ENCODE results near the gene FAM53C.

The FAM53C gene

DNA sequence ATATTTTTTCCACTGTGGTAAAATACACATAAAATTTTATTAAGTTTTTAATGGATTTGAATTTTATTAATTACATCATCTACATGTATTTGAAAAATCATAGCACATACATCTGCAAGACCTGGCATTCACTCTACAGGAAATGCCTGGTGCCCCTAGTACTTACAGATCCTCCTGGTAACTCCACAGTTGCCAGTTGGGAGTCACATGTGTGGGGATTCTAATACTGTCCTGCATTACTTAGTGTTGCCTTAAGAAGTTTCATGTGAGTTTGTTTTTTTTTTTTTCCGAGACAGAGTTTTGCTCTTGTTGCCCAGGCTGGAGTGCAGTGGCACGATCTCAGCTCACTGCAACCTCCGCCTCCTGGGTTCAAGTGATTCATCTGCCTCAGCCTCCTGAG, 32.5 kb downstream of the FAM53C start:
- no peaks in the 10 kb centered on the region for H3K36me3 ChIP-seq (ENCODE audit: control insufficient read depth, insufficient read depth, low read length)
- WGBS (ENCODE audit: extremely low coverage, insufficient coverage, low lambda C conversion rate), result no CpG with 5 or more reads among the region's 3 CpGs
- no peaks in the 10 kb centered on the region for H3K27me3 ChIP-seq (ENCODE audit: insufficient read depth, low read length, poor library complexity)
- no peak overlapping the region for H3K9ac ChIP-seq (ENCODE audit: low read length)
- no peak overlapping the region for H3K4me3 ChIP-seq (ENCODE audit: low read length)
- H3K4me2 ChIP-seq (ENCODE audit: low read length), result no peak overlapping the region
- H2BK15ac ChIP-seq (replicated peaks; ENCODE audit: low read depth), result no peak overlapping the region
- no peaks in the 10 kb centered on the region for H3K4me1 ChIP-seq (ENCODE audit: control insufficient read depth, low read depth, low read length)
- no peak for DNase-seq
- H4K5ac ChIP-seq (ENCODE audit: low read length), result no peak overlapping the region
- no peak overlapping the region for H3K23ac ChIP-seq (ENCODE audit: low read length)
- H2BK5ac ChIP-seq (ENCODE audit: low read length), result no peak overlapping the region
- no peak overlapping the region for H4K8ac ChIP-seq (ENCODE audit: low read depth, low read length)
- H3K79me2 ChIP-seq (ENCODE audit: control insufficient read depth, insufficient read depth, low read length), result peaks cover 29% of the 10 kb centered on the region
- peaks cover 15% of the 10 kb centered on the region for H3K79me1 ChIP-seq (ENCODE audit: low read length)
- H3K4ac ChIP-seq (ENCODE audit: low read depth, low read length), result no peak overlapping the region
- no peak overlapping the region for H3K18ac ChIP-seq (ENCODE audit: low read length)
- H3K27ac ChIP-seq (ENCODE audit: low read depth, low read length), result no peak overlapping the region
- no peak overlapping the region for H3K56ac ChIP-seq (ENCODE audit: low read length)
- H2AK5ac ChIP-seq (ENCODE audit: low read length), result no peak overlapping the region
- H2BK120ac ChIP-seq (ENCODE audit: low read depth, low read length), result no peak overlapping the region

DNA sequence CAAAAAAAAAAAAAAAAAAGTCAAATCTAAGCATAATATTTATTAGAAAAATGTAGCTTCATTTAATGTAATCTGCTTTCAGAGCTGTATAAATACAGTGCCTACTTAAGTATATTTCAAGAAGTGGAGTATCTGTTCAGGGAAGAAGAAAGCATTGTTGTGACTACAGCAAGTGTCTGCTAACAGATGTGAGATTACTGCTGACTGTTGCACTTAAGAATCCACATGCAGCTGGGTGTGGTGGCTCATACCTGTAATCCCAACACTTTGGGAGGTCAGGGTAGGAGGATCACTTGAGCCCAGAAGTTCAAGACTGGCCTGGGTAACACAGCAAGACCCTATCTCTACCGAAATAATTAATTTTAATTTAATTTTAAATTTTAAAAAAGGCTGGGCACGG, 33.4 kb downstream of the FAM53C start:
- no peaks in the 10 kb centered on the region for H3K4me1 ChIP-seq (ENCODE audit: control insufficient read depth, low read depth, low read length)
- H3K36me3 ChIP-seq (ENCODE audit: control insufficient read depth, insufficient read depth, low read length), result no peaks in the 10 kb centered on the region
- no peak overlapping the region for H4K5ac ChIP-seq (ENCODE audit: low read length)
- H2BK5ac ChIP-seq (ENCODE audit: low read length), result no peak overlapping the region
- H3K56ac ChIP-seq (ENCODE audit: low read length), result no peak overlapping the region
- H3K18ac ChIP-seq (ENCODE audit: low read length), result no peak overlapping the region
- no peak overlapping the region for H2AK5ac ChIP-seq (ENCODE audit: low read length)
- H3K23ac ChIP-seq (ENCODE audit: low read length), result no peak overlapping the region
- H2BK120ac ChIP-seq (ENCODE audit: low read depth, low read length), result no peak overlapping the region
- H2BK15ac ChIP-seq (replicated peaks; ENCODE audit: low read depth), result no peak overlapping the region
- DNase-seq, result peak; percentile 20
- peaks cover 26% of the 10 kb centered on the region for H3K79me2 ChIP-seq (ENCODE audit: control insufficient read depth, insufficient read depth, low read length)
- H3K4me3 ChIP-seq (ENCODE audit: low read length), result no peak overlapping the region
- H3K27me3 ChIP-seq (ENCODE audit: insufficient read depth, low read length, poor library complexity), result no peaks in the 10 kb centered on the region
- no peak overlapping the region for H3K4me2 ChIP-seq (ENCODE audit: low read length)
- H4K8ac ChIP-seq (ENCODE audit: low read depth, low read length), result no peak overlapping the region
- WGBS (ENCODE audit: extremely low coverage, insufficient coverage, low lambda C conversion rate), result no CpG with 5 or more reads among the region's 2 CpGs
- H3K27ac ChIP-seq (ENCODE audit: low read depth, low read length), result no peak overlapping the region
- no peak overlapping the region for H3K9ac ChIP-seq (ENCODE audit: low read length)
- H3K4ac ChIP-seq (ENCODE audit: low read depth, low read length), result no peak overlapping the region
- H3K79me1 ChIP-seq (ENCODE audit: low read length), result peaks cover 15% of the 10 kb centered on the region

DNA sequence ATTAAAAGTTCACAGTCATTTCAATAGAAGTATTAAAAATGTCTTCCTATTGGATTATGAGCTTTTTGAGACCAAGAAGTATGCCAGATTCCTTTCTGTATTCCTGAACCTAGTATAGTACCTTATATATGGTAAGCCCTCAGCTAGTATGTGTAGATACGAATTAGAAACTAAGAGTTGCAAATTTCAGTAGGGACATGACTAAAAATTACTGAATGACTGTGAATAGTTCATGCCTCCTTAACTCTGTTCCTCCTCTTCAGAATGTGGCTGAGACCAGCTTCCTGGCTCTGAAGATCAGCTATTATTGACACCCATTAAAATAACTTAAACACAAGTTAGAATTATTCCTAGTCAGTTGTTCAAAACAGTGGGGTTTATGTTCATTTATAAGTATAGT, 34.2 kb downstream of the FAM53C start:
- no peak overlapping the region for H4K8ac ChIP-seq (ENCODE audit: low read depth, low read length)
- H4K5ac ChIP-seq (ENCODE audit: low read length), result no peak overlapping the region
- no peaks in the 10 kb centered on the region for H3K4me1 ChIP-seq (ENCODE audit: control insufficient read depth, low read depth, low read length)
- H2BK120ac ChIP-seq (ENCODE audit: low read depth, low read length), result no peak overlapping the region
- no peak overlapping the region for H3K27ac ChIP-seq (ENCODE audit: low read depth, low read length)
- no peaks in the 10 kb centered on the region for H3K36me3 ChIP-seq (ENCODE audit: control insufficient read depth, insufficient read depth, low read length)
- no peak overlapping the region for H3K9ac ChIP-seq (ENCODE audit: low read length)
- no peak for DNase-seq
- no peak overlapping the region for H3K18ac ChIP-seq (ENCODE audit: low read length)
- no peak overlapping the region for H3K4ac ChIP-seq (ENCODE audit: low read depth, low read length)
- H3K79me2 ChIP-seq (ENCODE audit: control insufficient read depth, insufficient read depth, low read length), result peaks cover 19% of the 10 kb centered on the region
- no peak overlapping the region for H2BK5ac ChIP-seq (ENCODE audit: low read length)
- no peak overlapping the region for H2AK5ac ChIP-seq (ENCODE audit: low read length)
- H3K4me3 ChIP-seq (ENCODE audit: low read length), result no peak overlapping the region
- no peak overlapping the region for H3K4me2 ChIP-seq (ENCODE audit: low read length)
- no peak overlapping the region for H3K23ac ChIP-seq (ENCODE audit: low read length)
- peaks cover 12% of the 10 kb centered on the region for H3K79me1 ChIP-seq (ENCODE audit: low read length)
- H3K56ac ChIP-seq (ENCODE audit: low read length), result no peak overlapping the region
- no CpG with 5 or more reads among the region's 1 CpG for WGBS (ENCODE audit: extremely low coverage, insufficient coverage, low lambda C conversion rate)
- no peaks in the 10 kb centered on the region for H3K27me3 ChIP-seq (ENCODE audit: insufficient read depth, low read length, poor library complexity)
- H2BK15ac ChIP-seq (replicated peaks; ENCODE audit: low read depth), result no peak overlapping the region

DNA sequence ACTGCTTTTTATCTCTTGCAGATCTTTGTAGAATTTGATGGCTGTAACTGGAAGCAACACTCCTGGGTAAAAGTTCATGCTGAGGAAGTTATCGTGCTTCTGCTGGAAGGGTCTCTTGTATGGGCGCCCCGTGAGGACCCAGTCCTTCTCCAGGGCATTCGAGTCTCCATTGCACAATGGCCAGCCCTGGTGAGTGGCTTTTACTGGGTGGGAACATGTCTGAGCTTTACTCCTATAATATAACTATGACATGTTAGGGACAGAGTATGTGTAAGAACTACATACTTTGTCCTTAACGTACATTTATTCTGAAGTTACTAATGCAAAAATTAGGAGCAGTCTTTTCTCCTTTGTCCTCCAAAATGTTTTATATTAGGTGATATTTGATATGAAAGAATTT, 34.6 kb downstream of the FAM53C start:
- no peaks in the 10 kb centered on the region for H3K4me1 ChIP-seq (ENCODE audit: control insufficient read depth, low read depth, low read length)
- H3K79me2 ChIP-seq (ENCODE audit: control insufficient read depth, insufficient read depth, low read length), result peaks cover 19% of the 10 kb centered on the region
- H4K8ac ChIP-seq (ENCODE audit: low read depth, low read length), result no peak overlapping the region
- no peak overlapping the region for H3K23ac ChIP-seq (ENCODE audit: low read length)
- no peaks in the 10 kb centered on the region for H3K27me3 ChIP-seq (ENCODE audit: insufficient read depth, low read length, poor library complexity)
- no peak overlapping the region for H3K4me3 ChIP-seq (ENCODE audit: low read length)
- H3K79me1 ChIP-seq (ENCODE audit: low read length), result peaks cover 12% of the 10 kb centered on the region
- H2BK5ac ChIP-seq (ENCODE audit: low read length), result no peak overlapping the region
- H3K36me3 ChIP-seq (ENCODE audit: control insufficient read depth, insufficient read depth, low read length), result no peaks in the 10 kb centered on the region
- H3K9ac ChIP-seq (ENCODE audit: low read length), result no peak overlapping the region
- H3K27ac ChIP-seq (ENCODE audit: low read depth, low read length), result no peak overlapping the region
- no CpG with 5 or more reads among the region's 5 CpGs for WGBS (ENCODE audit: extremely low coverage, insufficient coverage, low lambda C conversion rate)
- H4K5ac ChIP-seq (ENCODE audit: low read length), result no peak overlapping the region
- no peak overlapping the region for H2BK15ac ChIP-seq (replicated peaks; ENCODE audit: low read depth)
- DNase-seq, result no peak
- no peak overlapping the region for H2AK5ac ChIP-seq (ENCODE audit: low read length)
- H2BK120ac ChIP-seq (ENCODE audit: low read depth, low read length), result no peak overlapping the region
- H3K18ac ChIP-seq (ENCODE audit: low read length), result no peak overlapping the region
- H3K4ac ChIP-seq (ENCODE audit: low read depth, low read length), result no peak overlapping the region
- no peak overlapping the region for H3K56ac ChIP-seq (ENCODE audit: low read length)
- no peak overlapping the region for H3K4me2 ChIP-seq (ENCODE audit: low read length)

DNA sequence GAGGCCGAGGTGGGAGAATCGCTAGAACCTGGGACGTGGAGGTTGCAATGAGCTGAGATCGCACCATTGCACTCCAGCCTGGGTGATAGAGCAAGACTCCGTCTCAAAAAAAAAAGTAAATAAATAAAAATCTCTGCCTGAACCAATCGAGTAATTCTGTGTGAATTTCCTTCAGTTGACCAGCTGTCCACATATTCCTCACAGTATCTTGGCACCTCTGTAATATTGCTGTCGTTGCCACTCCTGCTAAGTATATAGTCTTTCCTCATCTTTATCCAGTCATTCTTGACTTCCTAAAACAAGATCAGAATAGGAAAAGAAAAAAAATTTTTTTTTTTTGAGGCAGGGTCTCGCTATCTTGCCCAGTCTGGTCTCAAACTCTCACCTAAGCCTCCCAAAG, 44.3 kb downstream of the FAM53C start:
- Histone ChIP-seq H4K8ac (ENCODE audit: low read depth, low read length) (no peak overlapping the region), H3K4ac (ENCODE audit: low read depth, low read length) (no peak overlapping the region), H2BK15ac (replicated peaks; ENCODE audit: low read depth) (no peak overlapping the region), H2BK5ac (ENCODE audit: low read length) (no peak overlapping the region), H3K27ac (ENCODE audit: low read depth, low read length) (no peak overlapping the region), H3K4me2 (ENCODE audit: low read length) (no peak overlapping the region), H3K4me1 (ENCODE audit: control insufficient read depth, low read depth, low read length) (no peaks in the 10 kb centered on the region), H3K27me3 (ENCODE audit: insufficient read depth, low read length, poor library complexity) (no peaks in the 10 kb centered on the region), H3K36me3 (ENCODE audit: control insufficient read depth, insufficient read depth, low read length) (peaks cover 6% of the 10 kb centered on the region), H3K79me1 (ENCODE audit: low read length) (no peaks in the 10 kb centered on the region), H3K79me2 (ENCODE audit: control insufficient read depth, insufficient read depth, low read length) (no peaks in the 10 kb centered on the region), H3K18ac (ENCODE audit: low read length) (no peak overlapping the region), H3K56ac (ENCODE audit: low read length) (no peak overlapping the region), H3K9ac (ENCODE audit: low read length) (no peak overlapping the region), H3K4me3 (ENCODE audit: low read length) (no peak overlapping the region), H3K23ac (ENCODE audit: low read length) (no peak overlapping the region), H2AK5ac (ENCODE audit: low read length) (no peak overlapping the region), H2BK120ac (ENCODE audit: low read depth, low read length) (no peak overlapping the region), H4K5ac (ENCODE audit: low read length) (no peak overlapping the region)
- WGBS (ENCODE audit: extremely low coverage, insufficient coverage, low lambda C conversion rate), result no CpG with 5 or more reads among the region's 8 CpGs
- no peak for DNase-seq

DNA sequence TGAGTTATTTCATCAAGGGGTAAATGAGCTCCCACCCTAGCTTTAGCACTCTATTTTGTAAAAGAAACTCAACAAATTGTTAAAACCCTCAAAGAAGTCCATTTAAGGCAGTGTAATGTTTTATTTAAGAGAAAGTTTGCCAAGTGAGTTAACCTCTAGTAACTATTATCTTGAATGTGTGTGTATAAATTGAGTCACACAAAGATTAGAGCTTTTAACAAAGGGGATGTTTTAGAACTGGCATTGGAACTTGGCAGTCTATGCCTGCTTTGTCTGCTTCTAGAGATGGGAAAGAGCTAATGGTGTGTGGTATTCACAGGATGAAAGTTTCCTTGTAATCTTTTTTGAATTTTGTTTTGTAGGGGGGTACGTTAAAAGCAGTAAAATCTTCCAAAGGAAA, 47.6 kb downstream of the FAM53C start:
- H3K4me2 ChIP-seq (ENCODE audit: low read length), result no peak overlapping the region
- no peak overlapping the region for H3K23ac ChIP-seq (ENCODE audit: low read length)
- no peak overlapping the region for H4K5ac ChIP-seq (ENCODE audit: low read length)
- H3K36me3 ChIP-seq (ENCODE audit: control insufficient read depth, insufficient read depth, low read length), result peaks cover 9% of the 10 kb centered on the region
- H3K27me3 ChIP-seq (ENCODE audit: insufficient read depth, low read length, poor library complexity), result no peaks in the 10 kb centered on the region
- no peak overlapping the region for H4K8ac ChIP-seq (ENCODE audit: low read depth, low read length)
- no peak overlapping the region for H3K4me3 ChIP-seq (ENCODE audit: low read length)
- H3K4me1 ChIP-seq (ENCODE audit: control insufficient read depth, low read depth, low read length), result no peaks in the 10 kb centered on the region
- no peak overlapping the region for H2BK15ac ChIP-seq (replicated peaks; ENCODE audit: low read depth)
- H2BK120ac ChIP-seq (ENCODE audit: low read depth, low read length), result no peak overlapping the region
- H2BK5ac ChIP-seq (ENCODE audit: low read length), result no peak overlapping the region
- no peaks in the 10 kb centered on the region for H3K79me1 ChIP-seq (ENCODE audit: low read length)
- no peak overlapping the region for H3K18ac ChIP-seq (ENCODE audit: low read length)
- H2AK5ac ChIP-seq (ENCODE audit: low read length), result no peak overlapping the region
- WGBS (ENCODE audit: extremely low coverage, insufficient coverage, low lambda C conversion rate), result no CpG with 5 or more reads among the region's 1 CpG
- H3K4ac ChIP-seq (ENCODE audit: low read depth, low read length), result no peak overlapping the region
- no peak overlapping the region for H3K27ac ChIP-seq (ENCODE audit: low read depth, low read length)
- H3K79me2 ChIP-seq (ENCODE audit: control insufficient read depth, insufficient read depth, low read length), result no peaks in the 10 kb centered on the region
- no peak overlapping the region for H3K56ac ChIP-seq (ENCODE audit: low read length)
- no peak overlapping the region for H3K9ac ChIP-seq (ENCODE audit: low read length)
- no peak for DNase-seq

All from mesendoderm (in vitro differentiated cells).